Testis (tissue), 2 donors: ENCODE data around the gene WNK4.

Experiments
- POLR2A ChIP-seq: fragments of 450-650 bp; IDR thresholded peaks from one replicate; pipeline ENCODE4 v1.6.1; 2017; ENCODE audit warnings: antibody characterized with exemption, mild to moderate bottlenecking, moderate library complexity
- TF ChIP-seq, protein P1 (sequence below), 3 experiments: fragments of 450-650 bp in 2 of 3; fragments of 200-600 bp in 1 of 3; sonication (generic) in 1 of 3; IDR thresholded peaks; one replicate each; pipeline ENCODE4 v1.5.1; 2016 to 2019; ENCODE audit warnings: antibody characterized with exemption in 3 of 3, mild to moderate bottlenecking in 2 of 3, moderate library complexity in 1 of 3

DNA sequence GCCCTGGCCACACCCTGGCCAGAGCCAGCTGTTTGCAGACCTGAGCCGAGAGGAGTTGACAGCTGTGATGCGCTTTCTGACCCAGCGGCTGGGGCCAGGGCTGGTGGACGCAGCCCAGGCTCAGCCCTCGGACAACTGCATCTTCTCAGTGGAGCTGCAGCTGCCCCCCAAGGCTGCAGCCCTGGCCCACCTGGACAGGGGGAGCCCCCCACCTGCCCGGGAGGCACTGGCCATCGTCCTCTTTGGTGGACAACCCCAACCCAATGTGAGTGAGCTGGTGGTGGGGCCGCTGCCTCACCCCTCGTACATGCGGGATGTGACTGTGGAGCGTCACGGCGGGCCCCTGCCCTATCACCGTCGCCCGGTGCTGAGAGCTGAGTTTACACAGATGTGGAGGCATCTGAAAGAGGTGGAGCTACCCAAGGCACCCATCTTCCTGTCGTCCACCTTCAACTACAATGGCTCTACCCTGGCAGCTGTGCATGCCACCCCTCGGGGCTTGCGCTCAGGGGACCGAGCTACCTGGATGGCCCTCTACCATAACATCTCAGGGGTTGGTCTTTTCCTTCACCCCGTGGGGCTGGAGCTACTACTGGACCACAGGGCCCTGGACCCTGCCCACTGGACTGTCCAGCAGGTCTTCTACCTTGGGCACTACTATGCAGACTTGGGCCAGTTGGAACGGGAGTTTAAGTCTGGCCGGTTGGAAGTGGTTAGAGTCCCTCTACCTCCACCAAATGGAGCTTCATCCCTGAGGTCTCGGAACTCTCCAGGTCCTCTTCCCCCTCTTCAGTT, 64.5 kb downstream of the WNK4 start:
- TF ChIP-seq, protein P1, sequence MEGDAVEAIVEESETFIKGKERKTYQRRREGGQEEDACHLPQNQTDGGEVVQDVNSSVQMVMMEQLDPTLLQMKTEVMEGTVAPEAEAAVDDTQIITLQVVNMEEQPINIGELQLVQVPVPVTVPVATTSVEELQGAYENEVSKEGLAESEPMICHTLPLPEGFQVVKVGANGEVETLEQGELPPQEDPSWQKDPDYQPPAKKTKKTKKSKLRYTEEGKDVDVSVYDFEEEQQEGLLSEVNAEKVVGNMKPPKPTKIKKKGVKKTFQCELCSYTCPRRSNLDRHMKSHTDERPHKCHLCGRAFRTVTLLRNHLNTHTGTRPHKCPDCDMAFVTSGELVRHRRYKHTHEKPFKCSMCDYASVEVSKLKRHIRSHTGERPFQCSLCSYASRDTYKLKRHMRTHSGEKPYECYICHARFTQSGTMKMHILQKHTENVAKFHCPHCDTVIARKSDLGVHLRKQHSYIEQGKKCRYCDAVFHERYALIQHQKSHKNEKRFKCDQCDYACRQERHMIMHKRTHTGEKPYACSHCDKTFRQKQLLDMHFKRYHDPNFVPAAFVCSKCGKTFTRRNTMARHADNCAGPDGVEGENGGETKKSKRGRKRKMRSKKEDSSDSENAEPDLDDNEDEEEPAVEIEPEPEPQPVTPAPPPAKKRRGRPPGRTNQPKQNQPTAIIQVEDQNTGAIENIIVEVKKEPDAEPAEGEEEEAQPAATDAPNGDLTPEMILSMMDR (IDR thresholded peaks at IDR 0.05) = no peak
- TF ChIP-seq POLR2A = no peak
